WTC11 (cell line): ENCODE data around the gene HOXD10. TPM values are rescaled to one million over a fixed set of nuclear protein-coding genes. Genes with fewer than 3 reads are reported as not detected.

Source experiments
- ATAC-seq: fragments of 200-7000 bp; cut with Tn5 transposase; 2 replicates; pipeline ENCODE4 v1.10.0; 2021; ENCODE audit warnings: mild to moderate bottlenecking, moderate library complexity
- CTCF ChIA-PET: fragments of 300-600 bp; sonication (Branson Sonifier 250); formaldehyde crosslinking; loops from one replicate; lab custom pipeline; 2021; ENCODE audit warnings: antibody characterized with exemption; lab: Charles Lee
- POLR2A ChIA-PET: fragments of 350-600 bp; sonication (Branson Sonifier 250); formaldehyde crosslinking; loops from one replicate; lab custom pipeline; 2021; ENCODE audit warnings: antibody characterized with exemption; lab: Charles Lee
- DNase-seq: peaks from one replicate; pipeline ENCODE4 v3.0.0; 2021; ENCODE audit warnings: low spot score
- H3K27ac Mint-ChIP-seq: 2 replicates; pipeline ENCODE4 v1.8.0; 2021; ENCODE audit warnings: mixed read lengths
- H3K27me3 Mint-ChIP-seq: 2 replicates; pipeline ENCODE4 v1.8.0; 2021; ENCODE audit warnings: low read depth, mild to moderate bottlenecking, moderate library complexity, mixed read lengths
- H3K36me3 Mint-ChIP-seq: 2 replicates; pipeline ENCODE4 v1.8.0; 2021; ENCODE audit warnings: mixed read lengths
- H3K4me1 Mint-ChIP-seq: 2 replicates; pipeline ENCODE4 v1.8.0; 2022; ENCODE audit warnings: mixed read lengths
- H3K4me3 Mint-ChIP-seq: 2 replicates; pipeline ENCODE4 v1.8.0; 2021; ENCODE audit warnings: mild to moderate bottlenecking, moderate library complexity, mixed read lengths
- H3K9me3 Mint-ChIP-seq: 2 replicates; pipeline ENCODE4 v1.8.0; 2021; ENCODE audit warnings: mixed read lengths
- AR ChIP-seq: fragments of 250-450 bp; sonication (Bioruptor Pico); IDR thresholded peaks from 2 replicates; pipeline ENCODE4 v1.9.0; 2021; ENCODE audit warnings: mild to moderate bottlenecking
- CBFB ChIP-seq: sonication (generic); formaldehyde crosslinking; IDR thresholded peaks from 2 replicates; pipeline ENCODE4 v1.8.1; 2022; ENCODE audit warnings: mild to moderate bottlenecking, low read depth, missing genetic modification reagents
- CREB1 ChIP-seq: sonication (generic); formaldehyde crosslinking; IDR thresholded peaks from 2 replicates; pipeline ENCODE4 v1.8.0; 2023; ENCODE audit warnings: mild to moderate bottlenecking, missing genetic modification reagents
- ESRRA ChIP-seq: sonication (generic); formaldehyde crosslinking; IDR thresholded peaks from 2 replicates; pipeline ENCODE4 v1.8.1; 2022; ENCODE audit warnings: mild to moderate bottlenecking, missing genetic modification reagents, borderline replicate concordance
- ETV6 ChIP-seq: sonication (generic); formaldehyde crosslinking; IDR thresholded peaks from 2 replicates; pipeline ENCODE4 v1.8.1; 2022; ENCODE audit warnings: mild to moderate bottlenecking, missing genetic modification reagents
- FOXK1 ChIP-seq: sonication (generic); formaldehyde crosslinking; IDR thresholded peaks from 2 replicates; pipeline ENCODE4 v1.8.0; 2022; ENCODE audit warnings: mild to moderate bottlenecking, moderate library complexity, missing genetic modification reagents
- FOXP1 ChIP-seq: sonication (generic); formaldehyde crosslinking; IDR thresholded peaks from 2 replicates; pipeline ENCODE4 v1.8.0; 2022; ENCODE audit warnings: missing genetic modification reagents, mild to moderate bottlenecking, moderate library complexity, borderline replicate concordance
- GRHL2 ChIP-seq: fragments of 250-450 bp; sonication (Bioruptor Pico); IDR thresholded peaks from 2 replicates; pipeline ENCODE4 v1.8.0; 2022; ENCODE audit warnings: mild to moderate bottlenecking, moderate library complexity; ENCODE audit not compliant: insufficient replicate concordance, severe bottlenecking
- JAZF1 ChIP-seq: fragments of 250-450 bp; sonication (Bioruptor Pico); IDR thresholded peaks from 2 replicates; pipeline ENCODE4 v1.9.0; 2021; ENCODE audit warnings: moderate library complexity, mild to moderate bottlenecking, inconsistent platforms
- NFATC4 ChIP-seq: fragments of 250-450 bp; sonication (Bioruptor Pico); IDR thresholded peaks from 2 replicates; pipeline ENCODE4 v1.9.0; 2021; ENCODE audit warnings: mild to moderate bottlenecking
- RELA ChIP-seq: sonication (generic); formaldehyde crosslinking; IDR thresholded peaks from 2 replicates; pipeline ENCODE4 v1.8.1; 2022; ENCODE audit warnings: missing genetic modification reagents, mild to moderate bottlenecking, borderline replicate concordance
- SOX15 ChIP-seq: fragments of 250-450 bp; sonication (Bioruptor Pico); IDR thresholded peaks from 2 replicates; pipeline ENCODE4 v1.9.0; 2021; ENCODE audit warnings: mild to moderate bottlenecking
- TEAD4 ChIP-seq: sonication (generic); formaldehyde crosslinking; IDR thresholded peaks from 2 replicates; pipeline ENCODE4 v1.8.0; 2022; ENCODE audit warnings: mild to moderate bottlenecking, missing genetic modification reagents
- TP53 ChIP-seq: sonication (generic); formaldehyde crosslinking; IDR thresholded peaks from 2 replicates; pipeline ENCODE4 v1.8.1; 2023; ENCODE audit warnings: mild to moderate bottlenecking, missing genetic modification reagents
- USF2 ChIP-seq: sonication (generic); formaldehyde crosslinking; IDR thresholded peaks from 2 replicates; pipeline ENCODE4 v1.8.1; 2023; ENCODE audit warnings: mild to moderate bottlenecking, missing genetic modification reagents, moderate library complexity
- ZNF281 ChIP-seq: sonication (generic); formaldehyde crosslinking; IDR thresholded peaks from 2 replicates; pipeline ENCODE4 v1.8.0; 2023; ENCODE audit warnings: mild to moderate bottlenecking, missing genetic modification reagents
- ZNF671 ChIP-seq: fragments of 250-450 bp; sonication (Bioruptor Pico); IDR thresholded peaks from 2 replicates; pipeline ENCODE4 v1.8.0; 2021; ENCODE audit warnings: mild to moderate bottlenecking
- total RNA-seq: library from RNA; stranded (reverse); gene quantifications from 3 replicates; pipeline ENCODE4 v1.2.3, GENCODE V29; 2021

The HOXD10 gene
- total RNA-seq, 1 experiment from 2014 or later = not detected

GRCh38 chr2:176142281-176142680 is 25.7 kb downstream of the HOXD10 start:
- CTCF ChIA-PET = interaction anchor here (0.9 to 1.5 kb wide), 2 partner anchors 313 to 412 kb away, joined by 4 to 5 read pairs; no protein-coding TSS in a partner anchor
- H3K4me3 Mint-ChIP-seq = no peak overlapping the region
- POLR2A ChIA-PET = no interaction called here

GRCh38 chr2:176145085-176145969 is 28.7 kb downstream of the HOXD10 start:
- Mint-ChIP-seq H3K27ac (no peak overlapping the region), H3K36me3 (no peaks in the 10 kb centered on the region), H3K4me3 (no peak overlapping the region), H3K4me1 (peaks cover 15% of the 10 kb centered on the region), H3K27me3 (peaks cover 98% of the 10 kb centered on the region), H3K9me3 (no peaks in the 10 kb centered on the region)
- DNase-seq = no peak
- ChIA-PET POLR2A (no interaction called here), CTCF (interaction anchor here (1.2 to 1.4 kb wide), 2 partner anchors 310 to 509 kb away, joined by 3 to 5 read pairs; no protein-coding TSS in a partner anchor)
- ATAC-seq = no peak
- TF ChIP-seq ZNF281 (CRISPR knock-in tag) (no peak), RELA (CRISPR knock-in tag) (no peak), FOXP1 (CRISPR knock-in tag) (no peak)
- TF ChIP-seq, all 79 proteins: peak for 0

More at GRCh38 chr2:176142281-176142680, 25.7 kb downstream of the HOXD10 start:
- DNase-seq (no peak), ATAC-seq (no peak)
- H3K9me3 Mint-ChIP-seq = no peaks in the 10 kb centered on the region
- no peaks in the 10 kb centered on the region for H3K36me3 Mint-ChIP-seq
- peaks cover 98% of the 10 kb centered on the region for H3K27me3 Mint-ChIP-seq
- TF ChIP-seq GRHL2 (CRISPR knock-in tag) (no peak), AR (CRISPR knock-in tag) (no peak), TP53 (no peak), ETV6 (CRISPR knock-in tag) (no peak), ESRRA (CRISPR knock-in tag) (no peak), FOXK1 (CRISPR knock-in tag) (no peak), ZNF671 (CRISPR knock-in tag) (no peak), CREB1 (no peak), NFATC4 (no peak), SOX15 (CRISPR knock-in tag) (no peak), TEAD4 (CRISPR knock-in tag) (no peak), CBFB (CRISPR knock-in tag) (no peak), JAZF1 (CRISPR knock-in tag) (no peak), USF2 (no peak)
- H3K4me1 Mint-ChIP-seq = peaks cover 4% of the 10 kb centered on the region
- no peak overlapping the region for H3K27ac Mint-ChIP-seq
